Astrocyte of the cerebellum (primary cell): ENCODE measurements around the gene TSPAN4.
A peak's percentile ranks its signal among the peaks of the same experiment; 100 is the strongest.

ENCODE experiments used
- DNase-seq: peaks from one replicate; pipeline ENCODE4 v3.0.0-alpha.2; 2011; ENCODE audit warnings: low read depth
- H3K4me3 ChIP-seq: 2 replicates; pipeline ENCODE4 v1.5.1; 2011; ENCODE audit warnings: mild to moderate bottlenecking, low read depth, low read length, moderate library complexity
- CTCF ChIP-seq: IDR thresholded peaks from 2 replicates; pipeline ENCODE4 v1.5.1; 2012; ENCODE audit warnings: low read length, low read depth, moderate library complexity, mild to moderate bottlenecking; ENCODE audit errors: missing control alignments
- in situ Hi-C: cut with HindIII; loops from 2 replicates; pipeline ENCODE4 v1.10.0; 2017; ENCODE audit warnings: low sequenced_read_pairs

TSPAN4 gene

GRCh38 chr11:819943-820649 lies 22.6 kb upstream of the TSPAN4 start:
- in situ Hi-C loops = no loop called here
- DNase-seq = no peak
- TF ChIP-seq CTCF = no peak
- peak overlapping the region; percentile 68 for H3K4me3 ChIP-seq

GRCh38 chr11:820655-821511 lies 21.8 kb upstream of the TSPAN4 start:
- DNase-seq = no peak
- TF ChIP-seq CTCF = no peak
- in situ Hi-C loops = no loop called here
- H3K4me3 ChIP-seq = peak overlapping the region; percentile 68

GRCh38 chr11:821512-822371 lies 20.9 kb upstream of the TSPAN4 start:
- H3K4me3 ChIP-seq = peak overlapping the region; percentile 5
- DNase-seq = no peak
- TF ChIP-seq CTCF = no peak
- in situ Hi-C loops = no loop called here

GRCh38 chr11:823441-824291 lies 19.0 kb upstream of the TSPAN4 start:
- in situ Hi-C loops = no loop called here
- DNase-seq = no peak
- H3K4me3 ChIP-seq = no peak overlapping the region
- TF ChIP-seq CTCF = no peak

GRCh38 chr11:824292-824880 lies 18.3 kb upstream of the TSPAN4 start:
- in situ Hi-C loops = no loop called here
- H3K4me3 ChIP-seq = no peak overlapping the region
- DNase-seq = no peak
- TF ChIP-seq CTCF = no peak
